GM19438 (cell line): ENCODE measurements around the gene IL17RE.
A peak's percentile ranks its signal among the peaks of the same experiment; 100 is the strongest.

Source experiments
- ATAC-seq: cut with Tn5 transposase; IDR thresholded peaks from one replicate; pipeline ENCODE4 v1.9.1; 2021; ENCODE audit warnings: low read depth; ENCODE audit not compliant: unreplicated experiment

The IL17RE gene

GRCh38 chr3:9901967-9902366 is 681 bp upstream of the IL17RE start:
- no peak for ATAC-seq

DNA sequence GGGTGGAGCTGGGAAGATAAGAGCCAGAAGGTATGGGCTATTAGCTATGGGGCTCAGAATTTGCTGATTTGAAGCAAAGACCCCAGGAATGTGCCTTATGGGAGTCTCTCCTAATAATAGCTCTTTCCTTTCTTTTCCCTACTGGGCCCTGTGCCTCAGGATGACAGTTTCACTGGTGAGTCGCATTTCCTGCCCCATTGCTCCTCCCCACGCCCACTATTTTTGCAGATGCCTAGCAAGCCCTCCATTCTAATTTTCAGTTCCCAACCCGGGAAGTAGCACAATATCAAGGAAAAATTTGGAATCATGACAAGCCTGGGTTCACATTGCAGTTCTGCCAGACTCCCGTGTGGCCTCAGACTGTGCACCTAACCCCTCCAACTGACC is 583 bp downstream of the IL17RE start:
- no peak for ATAC-seq

- no peak for ATAC-seq
Measured at GRCh38 chr3:9903904-9904303, 1.3 kb downstream of the IL17RE start.

DNA sequence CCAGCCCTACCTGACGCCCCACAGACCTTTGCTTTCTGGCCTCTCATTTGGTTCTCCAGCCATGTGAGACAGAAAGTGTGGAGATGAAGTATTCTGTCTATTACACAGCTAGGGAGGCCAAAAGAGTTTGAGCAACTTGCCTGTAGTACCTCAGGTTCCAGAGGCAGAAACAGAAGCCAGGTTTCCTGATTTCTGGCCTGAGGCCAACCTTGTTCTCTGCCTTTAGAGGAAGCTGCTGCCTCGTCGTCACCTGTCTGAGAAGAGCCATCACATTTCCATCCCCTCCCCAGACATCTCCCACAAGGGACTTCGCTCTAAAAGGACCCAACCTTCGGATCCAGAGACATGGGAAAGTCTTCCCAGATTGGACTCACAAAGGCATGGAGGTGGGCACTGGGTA is 3.8 kb downstream of the IL17RE start:
- ATAC-seq, result no peak

DNA sequence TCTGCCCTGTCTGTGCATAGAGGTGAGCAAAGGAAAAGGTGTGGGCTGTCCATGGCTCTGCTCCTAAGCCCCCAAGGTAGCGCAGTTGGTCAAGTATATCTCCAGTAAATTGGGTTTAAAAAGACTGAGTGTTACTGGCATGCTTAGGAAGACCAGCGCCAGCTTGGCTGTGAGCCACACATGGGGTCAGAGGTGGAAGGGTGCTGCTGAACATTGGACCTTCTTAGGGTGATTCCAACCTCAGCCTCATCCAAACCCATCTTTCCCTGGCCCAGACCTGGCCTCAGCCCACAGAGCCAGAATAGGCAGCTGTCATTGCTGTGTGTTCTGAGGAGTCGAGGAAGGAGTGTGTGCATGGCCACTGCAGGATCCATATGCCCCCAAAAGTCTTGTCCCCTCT is 5.6 kb downstream of the IL17RE start:
- no peak for ATAC-seq

- ATAC-seq, result no peak
Measured at GRCh38 chr3:9909221-9910013, 6.8 kb downstream of the IL17RE start.

- ATAC-seq, result no peak
Measured at GRCh38 chr3:9911863-9912262, 9.2 kb downstream of the IL17RE start.

- ATAC-seq, result no peak
Measured at GRCh38 chr3:9912294-9912935, 9.8 kb downstream of the IL17RE start.

DNA sequence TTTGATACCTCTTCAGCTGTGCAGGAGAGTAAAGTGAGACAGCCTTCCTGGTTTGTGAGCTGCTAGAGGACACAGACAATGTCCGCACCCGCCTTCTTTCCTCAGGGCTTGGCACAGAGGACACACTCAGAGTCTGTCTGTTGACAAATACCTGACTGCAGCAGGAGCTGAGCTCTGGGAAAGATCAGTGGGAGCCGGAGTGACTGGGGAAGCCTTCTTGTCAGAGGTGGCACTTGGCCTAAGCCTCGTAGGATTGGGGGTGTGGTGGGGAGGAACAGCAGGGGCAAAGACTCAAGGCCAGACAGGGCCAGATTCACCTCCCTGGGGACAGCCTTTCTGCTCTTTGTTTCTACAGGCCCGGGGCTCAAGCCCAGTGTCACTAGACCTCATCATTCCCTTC is 11.0 kb downstream of the IL17RE start:
- no peak for ATAC-seq

GRCh38 chr3:9914011-9914410 is 11.4 kb downstream of the IL17RE start:
- ATAC-seq, result no peak

GRCh38 chr3:9914559-9915253 is 12.1 kb downstream of the IL17RE start:
- ATAC-seq, result peak; percentile 39

DNA sequence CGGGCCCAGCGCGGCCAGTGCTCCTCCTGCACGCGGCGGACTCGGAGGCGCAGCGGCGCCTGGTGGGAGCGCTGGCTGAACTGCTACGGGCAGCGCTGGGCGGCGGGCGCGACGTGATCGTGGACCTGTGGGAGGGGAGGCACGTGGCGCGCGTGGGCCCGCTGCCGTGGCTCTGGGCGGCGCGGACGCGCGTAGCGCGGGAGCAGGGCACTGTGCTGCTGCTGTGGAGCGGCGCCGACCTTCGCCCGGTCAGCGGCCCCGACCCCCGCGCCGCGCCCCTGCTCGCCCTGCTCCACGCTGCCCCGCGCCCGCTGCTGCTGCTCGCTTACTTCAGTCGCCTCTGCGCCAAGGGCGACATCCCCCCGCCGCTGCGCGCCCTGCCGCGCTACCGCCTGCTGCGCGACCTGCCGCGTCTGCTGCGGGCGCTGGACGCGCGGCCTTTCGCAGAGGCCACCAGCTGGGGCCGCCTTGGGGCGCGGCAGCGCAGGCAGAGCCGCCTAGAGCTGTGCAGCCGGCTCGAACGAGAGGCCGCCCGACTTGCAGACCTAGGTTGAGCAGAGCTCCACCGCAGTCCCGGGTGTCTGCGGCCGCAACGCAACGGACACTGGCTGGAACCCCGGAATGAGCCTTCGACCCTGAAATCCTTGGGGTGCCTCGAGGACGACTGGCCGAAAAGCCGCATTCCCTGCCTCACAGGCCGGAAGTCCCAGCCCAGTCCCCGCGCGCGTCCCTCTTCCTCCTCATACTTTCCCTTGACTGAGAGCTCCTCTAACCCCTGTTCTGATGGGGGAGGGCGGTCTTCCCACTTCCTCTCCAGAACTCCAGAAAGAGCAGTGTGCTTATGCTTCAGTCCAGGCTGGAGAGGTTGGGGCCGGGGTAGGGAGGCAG is 12.8 kb downstream of the IL17RE start:
- peak; percentile 55 for ATAC-seq

DNA sequence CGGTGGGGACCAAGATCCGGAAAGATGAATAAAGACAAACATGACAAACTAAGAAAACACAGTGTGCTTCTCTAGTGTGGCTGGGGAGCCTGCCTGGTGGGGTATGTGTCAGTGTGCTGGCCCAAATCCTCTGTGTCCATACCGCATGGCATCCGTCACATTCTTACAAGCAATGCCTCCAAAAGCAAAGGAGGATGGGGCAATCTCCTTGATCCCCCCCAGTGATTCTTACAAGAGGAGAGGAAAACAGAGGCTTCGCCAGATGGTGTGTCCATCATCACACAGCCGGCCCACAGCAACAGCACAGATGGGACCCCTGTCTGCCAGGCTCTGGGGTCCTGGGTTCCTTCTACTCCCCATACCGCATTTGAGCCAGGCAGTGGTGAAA is 13.7 kb downstream of the IL17RE start:
- ATAC-seq, result no peak

GRCh38 chr3:9916734-9917680 is 14.4 kb downstream of the IL17RE start, which contains the start of gene IL17RC:
IL17RC (plus strand) TSS chr3:9917098; CDS start chr3:9917316, 218 bp downstream.
- ATAC-seq, result no peak

GRCh38 chr3:9917820-9918219 is 15.2 kb downstream of the IL17RE start:
- ATAC-seq, result no peak

- no peak for ATAC-seq
Measured at GRCh38 chr3:9918261-9919038, 15.8 kb downstream of the IL17RE start.

DNA sequence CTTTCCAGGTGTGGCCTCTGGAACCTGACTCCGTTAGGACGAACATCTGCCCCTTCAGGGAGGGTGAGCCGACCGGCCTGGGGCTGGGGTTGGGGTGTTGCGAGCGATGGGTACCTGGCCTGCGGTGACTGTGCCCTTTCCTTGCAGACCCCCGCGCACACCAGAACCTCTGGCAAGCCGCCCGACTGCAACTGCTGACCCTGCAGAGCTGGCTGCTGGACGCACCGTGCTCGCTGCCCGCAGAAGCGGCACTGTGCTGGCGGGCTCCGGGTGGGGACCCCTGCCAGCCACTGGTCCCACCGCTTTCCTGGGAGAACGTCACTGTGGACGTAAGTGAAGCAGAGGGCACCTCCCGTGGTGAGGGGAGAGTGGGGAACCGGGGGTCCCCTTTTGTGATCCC is 25.5 kb downstream of the IL17RE start:
- no peak for ATAC-seq

DNA sequence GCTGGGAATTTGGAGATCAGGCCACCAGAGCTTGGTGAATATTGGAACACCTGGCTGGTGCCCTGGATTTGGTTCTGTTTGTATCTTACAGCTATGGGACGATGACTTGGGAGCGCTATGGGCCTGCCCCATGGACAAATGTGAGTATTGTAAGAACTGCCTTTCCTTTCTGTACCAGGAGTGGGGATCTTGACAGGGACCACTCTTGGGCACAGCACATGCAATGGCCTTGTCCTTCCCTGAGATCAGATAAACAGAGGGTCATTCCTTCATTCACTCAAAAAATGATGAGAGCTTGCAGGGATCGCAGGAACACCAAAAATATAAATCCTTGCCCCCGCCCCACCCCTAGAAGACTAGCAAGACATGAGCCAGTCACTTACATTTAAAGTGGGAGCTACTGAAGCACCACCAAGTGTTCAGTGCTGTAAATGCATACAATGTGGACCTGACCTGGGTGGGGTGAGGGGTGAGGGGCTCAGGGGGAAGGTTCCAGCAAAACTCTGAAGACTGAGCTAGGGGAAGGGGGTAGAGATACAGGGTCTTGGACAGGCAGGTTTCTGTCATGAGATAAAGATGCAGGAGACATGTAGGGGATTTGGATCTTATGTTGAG is 28.3 kb downstream of the IL17RE start:
- ATAC-seq, result no peak

- no peak for ATAC-seq
Measured at GRCh38 chr3:9932535-9932842, 29.8 kb downstream of the IL17RE start.
